ENCODE measurements around the gene TGFA.

- TF ChIP-seq ZBTB43 (CRISPR knock-in tag; IDR thresholded peaks at IDR 0.05) (no peak), CTCF (IDR thresholded peaks at IDR 0.05) (no peak), NFE2L1 (CRISPR knock-in tag; IDR thresholded peaks at IDR 0.05) (no peak), MAX (CRISPR knock-in tag; IDR thresholded peaks at IDR 0.05) (no peak), ETV6 (CRISPR knock-in tag; IDR thresholded peaks at IDR 0.05) (no peak), CBFB (CRISPR knock-in tag; IDR thresholded peaks at IDR 0.05; ENCODE audit: low read depth) (no peak), CREB1 (CRISPR knock-in tag; IDR thresholded peaks at IDR 0.05) (no peak), IRF2 (CRISPR knock-in tag; IDR thresholded peaks at IDR 0.05; ENCODE audit: borderline replicate concordance, low read depth) (no peak), ZNF423 (CRISPR knock-in tag; IDR thresholded peaks at IDR 0.05) (no peak)
- TF ChIP-seq, protein P1, sequence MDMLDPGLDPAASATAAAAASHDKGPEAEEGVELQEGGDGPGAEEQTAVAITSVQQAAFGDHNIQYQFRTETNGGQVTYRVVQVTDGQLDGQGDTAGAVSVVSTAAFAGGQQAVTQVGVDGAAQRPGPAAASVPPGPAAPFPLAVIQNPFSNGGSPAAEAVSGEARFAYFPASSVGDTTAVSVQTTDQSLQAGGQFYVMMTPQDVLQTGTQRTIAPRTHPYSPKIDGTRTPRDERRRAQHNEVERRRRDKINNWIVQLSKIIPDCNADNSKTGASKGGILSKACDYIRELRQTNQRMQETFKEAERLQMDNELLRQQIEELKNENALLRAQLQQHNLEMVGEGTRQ (CRISPR knock-in tag; IDR thresholded peaks at IDR 0.05), result no peak
- TF ChIP-seq, protein P2, sequence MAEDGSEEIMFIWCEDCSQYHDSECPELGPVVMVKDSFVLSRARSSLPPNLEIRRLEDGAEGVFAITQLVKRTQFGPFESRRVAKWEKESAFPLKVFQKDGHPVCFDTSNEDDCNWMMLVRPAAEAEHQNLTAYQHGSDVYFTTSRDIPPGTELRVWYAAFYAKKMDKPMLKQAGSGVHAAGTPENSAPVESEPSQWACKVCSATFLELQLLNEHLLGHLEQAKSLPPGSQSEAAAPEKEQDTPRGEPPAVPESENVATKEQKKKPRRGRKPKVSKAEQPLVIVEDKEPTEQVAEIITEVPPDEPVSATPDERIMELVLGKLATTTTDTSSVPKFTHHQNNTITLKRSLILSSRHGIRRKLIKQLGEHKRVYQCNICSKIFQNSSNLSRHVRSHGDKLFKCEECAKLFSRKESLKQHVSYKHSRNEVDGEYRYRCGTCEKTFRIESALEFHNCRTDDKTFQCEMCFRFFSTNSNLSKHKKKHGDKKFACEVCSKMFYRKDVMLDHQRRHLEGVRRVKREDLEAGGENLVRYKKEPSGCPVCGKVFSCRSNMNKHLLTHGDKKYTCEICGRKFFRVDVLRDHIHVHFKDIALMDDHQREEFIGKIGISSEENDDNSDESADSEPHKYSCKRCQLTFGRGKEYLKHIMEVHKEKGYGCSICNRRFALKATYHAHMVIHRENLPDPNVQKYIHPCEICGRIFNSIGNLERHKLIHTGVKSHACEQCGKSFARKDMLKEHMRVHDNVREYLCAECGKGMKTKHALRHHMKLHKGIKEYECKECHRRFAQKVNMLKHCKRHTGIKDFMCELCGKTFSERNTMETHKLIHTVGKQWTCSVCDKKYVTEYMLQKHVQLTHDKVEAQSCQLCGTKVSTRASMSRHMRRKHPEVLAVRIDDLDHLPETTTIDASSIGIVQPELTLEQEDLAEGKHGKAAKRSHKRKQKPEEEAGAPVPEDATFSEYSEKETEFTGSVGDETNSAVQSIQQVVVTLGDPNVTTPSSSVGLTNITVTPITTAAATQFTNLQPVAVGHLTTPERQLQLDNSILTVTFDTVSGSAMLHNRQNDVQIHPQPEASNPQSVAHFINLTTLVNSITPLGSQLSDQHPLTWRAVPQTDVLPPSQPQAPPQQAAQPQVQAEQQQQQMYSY (CRISPR knock-in tag; IDR thresholded peaks at IDR 0.05), result no peak
Measured at GRCh38 chr2:70463997-70464396, 89.6 kb downstream of the TGFA start.

All from WTC11 (cell line).